B cell (primary cell): ENCODE data around the gene ATRAID. TPM values are rescaled to one million over a fixed set of nuclear protein-coding genes. Genes with fewer than 3 reads are reported as not detected.

Source experiments
- ATAC-seq: fragments of 200-7000 bp; cut with Tn5 transposase; one replicate; pipeline ENCODE4 v1.10.0; 2021; ENCODE audit warnings: low read depth, mild to moderate bottlenecking, moderate number of reproducible peaks, moderate library complexity
- CTCF ChIA-PET: fragments of 350-600 bp; sonication (Branson Sonifier 250); formaldehyde crosslinking; loops from one replicate; lab custom pipeline; 2021; ENCODE audit warnings: antibody characterized with exemption, inconsistent platforms; lab: Charles Lee
- POLR2A ChIA-PET: fragments of 350-600 bp; sonication (Branson Sonifier 250); formaldehyde crosslinking; loops from one replicate; lab custom pipeline; 2021; ENCODE audit warnings: antibody characterized with exemption; lab: Charles Lee
- DNase-seq: peaks from one replicate; pipeline ENCODE4 v3.0.0; 2013
- H2AFZ ChIP-seq: 2 replicates; pipeline ENCODE4 v1.6.1; 2012; ENCODE audit warnings: mild to moderate bottlenecking, low read depth, low read length; ENCODE audit not compliant: insufficient read depth, poor library complexity, severe bottlenecking
- H3K27ac ChIP-seq, 2 donors: 1 replicate in 1 of 2; 2 replicates in 1 of 2; pipeline ENCODE4 v1.5.1; 2012 to 2013; ENCODE audit warnings: low read length in 2 of 2, mild to moderate bottlenecking in 2 of 2, moderate library complexity in 1 of 2
- H3K27me3 ChIP-seq, 4 experiments: fragments of 200-600 bp in 1 of 4; sonication (generic) in 1 of 4; replicated peaks in 1 of 4; 1 replicate in 2 of 4; 2 replicates in 2 of 4; pipeline versions ENCODE4 v1.6.1 to v1.7.0; 2013 to 2016; ENCODE audit warnings: low read length in 3 of 4, mild to moderate bottlenecking in 2 of 4, mixed read lengths in 1 of 4, moderate library complexity in 1 of 4; ENCODE audit not compliant: insufficient read depth in 4 of 4, control insufficient read depth in 3 of 4; ENCODE audit errors: control extremely low read depth in 1 of 4
- H3K36me3 ChIP-seq, 2 experiments: replicated peaks in 1 of 2; 1 replicate in 1 of 2; 2 replicates in 1 of 2; pipeline versions ENCODE4 v1.6.1 to v1.7.1; 2013; ENCODE audit warnings: low read length in 1 of 2; ENCODE audit not compliant: insufficient read depth in 2 of 2, control insufficient read depth in 1 of 2; ENCODE audit errors: control extremely low read depth in 1 of 2, extremely low read depth in 1 of 2
- H3K4me1 ChIP-seq, 2 donors: fragments of 200-600 bp in 1 of 2; sonication (generic) in 1 of 2; 1 replicate in 1 of 2; 2 replicates in 1 of 2; pipeline versions ENCODE4 v1.5.1 to v1.6.1; 2013 to 2017; ENCODE audit warnings: low read length in 2 of 2; ENCODE audit not compliant: control insufficient read depth in 2 of 2, insufficient read depth in 2 of 2
- H3K4me2 ChIP-seq: replicated peaks from 2 replicates; pipeline ENCODE3; 2012; ENCODE audit warnings: mild to moderate bottlenecking, low read depth, low read length; ENCODE audit not compliant: poor library complexity, severe bottlenecking
- H3K4me3 ChIP-seq, 5 experiments: fragments of 200-600 bp in 1 of 5; sonication (generic) in 1 of 5; 1 replicate in 3 of 5; 2 replicates in 2 of 5; pipeline versions ENCODE4 v1.5.1 to v1.7.0; 2011 to 2016; ENCODE audit warnings: low read length in 4 of 5, mild to moderate bottlenecking in 4 of 5, low read depth in 2 of 5, control low read depth in 1 of 5, moderate library complexity in 1 of 5; ENCODE audit not compliant: insufficient read depth in 1 of 5; ENCODE audit errors: control extremely low read depth in 1 of 5, extremely low read depth in 1 of 5
- H3K79me2 ChIP-seq: fragments of 200-600 bp; sonication (generic); one replicate; pipeline ENCODE4 v1.6.0; 2016; ENCODE audit warnings: low read length; ENCODE audit not compliant: control insufficient read depth, insufficient read depth
- H3K9ac ChIP-seq: fragments of 200-600 bp; sonication (generic); 2 replicates; pipeline ENCODE4 v1.6.1; 2017; ENCODE audit warnings: mild to moderate bottlenecking, low read length, moderate library complexity
- H3K9me3 ChIP-seq, 3 donors: one replicate each; pipeline versions ENCODE4 v1.6.1 to v1.7.1; 2013; ENCODE audit warnings: low read length in 2 of 3; ENCODE audit not compliant: control insufficient read depth in 2 of 3, insufficient read depth in 1 of 3; ENCODE audit errors: control extremely low read depth in 1 of 3
- H4K20me1 ChIP-seq: 2 replicates; pipeline ENCODE4 v1.6.0; 2012; ENCODE audit warnings: mild to moderate bottlenecking, low read length; ENCODE audit not compliant: insufficient read depth, control insufficient read depth, poor library complexity, severe bottlenecking
- H3K27ac Mint-ChIP-seq: one replicate; pipeline ENCODE4 v1.8.0; 2021; ENCODE audit warnings: mixed read lengths
- H3K27me3 Mint-ChIP-seq: one replicate; pipeline ENCODE4 v1.8.0; 2021; ENCODE audit warnings: mixed read lengths
- H3K4me1 Mint-ChIP-seq: one replicate; pipeline ENCODE4 v1.8.0; 2021; ENCODE audit warnings: mixed read lengths
- H3K4me3 Mint-ChIP-seq: one replicate; pipeline ENCODE4 v1.8.0; 2021; ENCODE audit warnings: mixed read lengths
- H3K9me3 Mint-ChIP-seq: one replicate; pipeline ENCODE4 v1.8.0; 2022; ENCODE audit warnings: mixed read lengths; ENCODE audit not compliant: insufficient read depth
- CTCF ChIP-seq: fragments of 200-600 bp; IDR thresholded peaks from one replicate; pipeline ENCODE4 v1.8.0; 2022; ENCODE audit warnings: antibody characterized with exemption, mild to moderate bottlenecking
- EZH2 ChIP-seq: IDR thresholded peaks from 2 replicates; pipeline ENCODE4 v1.6.1; 2012; ENCODE audit warnings: borderline replicate concordance, low read depth, mild to moderate bottlenecking, moderate library complexity, low read length; ENCODE audit not compliant: insufficient read depth, poor library complexity, severe bottlenecking
- WGBS: methylation state at CpG from one replicate; pipeline ENCODE4 v1.1.5; 2013; ENCODE audit warnings: missing lambda C conversion rate; ENCODE audit not compliant: insufficient coverage; 5-methylcytosine and 5-hydroxymethylcytosine counted together
- intact Hi-C: fragments of 100-400 bp; cut with micrococcal nuclease; formaldehyde crosslinking; loops from one replicate; pipeline ENCODE4 v1.10.0; 2022
- polyA plus RNA-seq: library from polyadenylated mRNA; depleted of rRNA; stranded (reverse); fragments of >200 nt; gene quantifications from 2 replicates; pipeline ENCODE4 v1.2.3, GENCODE V29; 2012
- total RNA-seq, 2 donors: library from RNA; stranded (reverse); fragments of 120-200 nt in 1 of 2; gene quantifications; 1 replicate in 1 of 2; 2 replicates in 1 of 2; pipeline versions ENCODE4 v1.2.3 to v1.2.4, GENCODE V29; 2013 to 2022

Gene ATRAID
- total and polyA plus RNA-seq, 2 donors (not counting 1 experiment from before 2014, with no cell fraction given): 88.8 to 117 TPM

- H3K9me3 ChIP-seq: peaks cover 0 to 3% (median 0%) of the 10 kb centered on the region in 3 donors
- H3K27me3 ChIP-seq: no peaks in the 10 kb centered on the region
- H3K79me2 ChIP-seq: no peaks in the 10 kb centered on the region
- no peaks in the 10 kb centered on the region for H4K20me1 ChIP-seq
- ChIA-PET POLR2A (no interaction called here), CTCF (no interaction called here)
- H3K9ac ChIP-seq: no peak overlapping the region
- no peak overlapping the region for H2AFZ ChIP-seq
- H3K4me3 ChIP-seq: no peak overlapping the region
- no peak overlapping the region for H3K27ac Mint-ChIP-seq
- intact Hi-C loops: no loop called here
- WGBS: 97% methylated on average over 8 of the region's 15 CpGs
- DNase-seq (no peak), ATAC-seq (no peak)
- peaks cover 19 to 22% of the 10 kb centered on the region in 2 donors for H3K4me1 ChIP-seq
- no peaks in the 10 kb centered on the region for H3K36me3 ChIP-seq
- no peak overlapping the region for H3K4me3 Mint-ChIP-seq
- no peak overlapping the region for H3K4me2 ChIP-seq
- no peaks in the 10 kb centered on the region for H3K9me3 Mint-ChIP-seq
- TF ChIP-seq EZH2: no peak
- TF ChIP-seq CTCF: no peak
- peaks cover 3% of the 10 kb centered on the region for H3K27me3 Mint-ChIP-seq
- no peak overlapping the region for H3K27ac ChIP-seq
- peaks cover 20% of the 10 kb centered on the region for H3K4me1 Mint-ChIP-seq
Observed at GRCh38 chr2:27162151-27163121, 49.4 kb upstream of the ATRAID start.
